Activated CD8-positive, alpha-beta memory T cell treated with anti-CD3 and anti-CD28 coated beads, Interleukin-2, amount 50 U/mL, for 1 hour (primary cell): ENCODE results near the gene SH3GLB1.
"Not testable (repeated sequence)": the region's sequence is repeated elsewhere in the genome, so short reads cannot be mapped to it uniquely, and the experiment has no call there.

Experiments used
- DNase-seq: peaks from one replicate; pipeline ENCODE4 v3.0.0-alpha.2; 2020; ENCODE audit errors: extremely low read depth

The SH3GLB1 gene

DNA sequence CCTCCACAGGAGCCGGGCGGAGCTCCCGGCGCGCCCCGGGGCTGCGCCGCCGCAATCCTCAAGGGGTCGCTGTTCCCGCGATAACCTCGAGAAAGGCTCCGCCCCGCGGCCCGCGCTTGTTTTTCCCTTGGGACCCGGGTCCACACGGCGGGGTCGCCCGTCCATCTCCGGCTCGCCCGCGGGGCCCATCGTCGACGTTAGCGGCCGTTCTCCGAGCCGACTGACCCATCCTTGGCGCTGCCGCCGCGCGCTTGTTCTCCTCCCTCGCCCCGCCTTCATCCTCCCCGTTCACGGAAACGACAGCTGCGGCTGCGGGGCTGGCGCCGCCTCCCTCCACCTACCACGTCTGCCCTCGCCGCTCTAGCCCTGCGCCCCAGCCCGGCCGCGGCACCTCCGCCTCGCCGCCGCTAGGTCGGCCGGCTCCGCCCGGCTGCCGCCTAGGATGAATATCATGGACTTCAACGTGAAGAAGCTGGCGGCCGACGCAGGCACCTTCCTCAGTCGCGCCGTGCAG, at the start of gene SH3GLB1:
Gene SH3GLB1, plus strand, starts transcription at position 119 of the 514 bp plus-strand sequence. Its CDS starts 324 bp downstream, at position 443.
- peak; percentile 74 for DNase-seq

DNA sequence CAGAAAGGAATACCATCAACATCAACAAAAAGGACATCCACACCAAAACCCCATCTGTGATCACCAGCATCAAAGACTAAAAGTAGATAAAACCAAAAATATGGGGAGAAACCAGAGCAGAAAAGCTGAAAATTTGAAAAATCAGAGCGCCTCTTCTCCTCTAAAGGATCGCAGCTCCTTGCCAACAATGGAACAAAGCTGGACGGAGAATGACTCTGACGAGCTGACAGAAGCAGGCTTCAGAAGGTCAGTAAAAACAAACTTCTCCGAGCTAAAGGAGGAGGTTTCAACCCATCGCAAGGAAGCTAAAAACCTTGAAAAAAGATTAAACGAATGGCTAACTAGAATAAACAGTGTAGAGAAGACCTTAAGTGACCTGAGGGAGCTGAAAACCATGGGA, 46.0 kb upstream of the SH3GLB1 start:
- not testable (repeated sequence) for DNase-seq

DNA sequence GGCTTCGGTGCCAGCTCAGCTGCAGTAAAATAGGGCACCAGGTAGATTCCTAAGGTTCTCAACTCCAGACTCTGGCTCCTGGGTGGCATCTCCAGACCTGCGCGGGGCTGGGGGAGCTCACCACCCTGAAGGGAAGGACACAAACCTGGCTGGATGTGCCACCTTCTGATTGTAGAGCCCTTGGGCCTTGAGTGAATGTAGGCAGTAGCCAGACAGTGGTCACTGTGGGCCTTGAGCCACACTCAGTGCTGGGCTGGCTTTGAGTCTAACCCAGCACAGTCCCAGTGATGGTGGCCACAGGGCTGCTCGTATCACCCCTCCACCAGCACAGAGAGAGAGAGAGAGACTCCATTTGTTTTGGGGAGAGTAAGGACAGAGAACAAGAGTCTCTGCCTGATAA, 38.0 kb upstream of the SH3GLB1 start:
- DNase-seq: no peak

DNA sequence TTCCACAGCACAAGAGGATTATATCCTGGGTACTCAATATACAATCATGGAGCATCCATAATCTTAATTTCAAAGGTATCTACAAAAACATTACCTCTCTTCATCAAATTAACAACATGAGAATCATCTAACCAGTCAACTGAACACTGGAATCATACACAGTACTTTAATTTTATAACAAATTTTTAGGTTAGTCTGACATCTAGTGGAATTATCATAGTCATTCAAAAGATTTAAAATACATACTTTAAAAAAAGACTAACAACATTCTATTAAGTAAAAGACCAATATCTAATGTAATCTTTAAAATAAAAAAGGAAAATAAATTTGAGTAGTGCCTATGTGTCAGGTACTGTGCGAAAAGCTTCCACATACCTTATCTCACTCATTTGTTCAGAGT, 16.8 kb upstream of the SH3GLB1 start:
- no peak for DNase-seq

DNA sequence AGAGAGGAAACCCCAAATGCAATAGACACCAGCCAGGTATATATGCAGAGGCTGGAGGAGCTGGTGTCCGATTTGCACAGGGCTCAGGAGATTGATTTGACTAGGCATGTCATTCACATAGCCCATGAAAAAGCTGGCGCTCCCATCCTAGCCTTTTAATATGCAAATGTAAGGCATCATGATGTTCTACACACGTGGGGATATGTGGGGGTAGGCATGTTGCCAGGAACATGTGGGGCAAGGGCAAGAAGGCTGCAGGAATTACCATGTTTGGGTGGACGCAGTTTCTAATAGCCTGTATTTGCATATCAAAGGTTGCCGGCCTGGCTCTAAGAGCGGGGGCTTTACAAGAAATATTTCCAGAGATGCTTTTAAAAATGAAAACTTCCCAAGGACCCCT, 11.7 kb upstream of the SH3GLB1 start:
- DNase-seq: no peak

DNA sequence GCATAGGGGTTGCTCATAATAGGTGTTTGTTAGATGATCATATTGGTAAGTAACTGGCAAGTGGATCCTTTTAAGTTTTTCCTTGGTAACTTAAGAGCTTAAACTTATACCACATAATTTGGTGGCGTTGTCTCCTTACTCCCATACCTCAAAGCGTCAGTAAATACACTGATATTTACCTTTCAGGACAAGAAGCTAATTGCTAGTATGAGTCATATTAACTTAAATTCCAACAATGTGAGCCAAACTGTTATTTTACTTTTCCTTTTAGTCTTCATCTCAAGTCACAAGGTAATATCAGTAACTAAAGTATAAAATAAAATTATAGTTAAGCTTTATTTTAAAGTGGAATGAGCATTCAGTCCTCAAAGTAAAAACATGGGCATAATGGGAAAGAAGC, 9.0 kb upstream of the SH3GLB1 start:
- no peak for DNase-seq

DNA sequence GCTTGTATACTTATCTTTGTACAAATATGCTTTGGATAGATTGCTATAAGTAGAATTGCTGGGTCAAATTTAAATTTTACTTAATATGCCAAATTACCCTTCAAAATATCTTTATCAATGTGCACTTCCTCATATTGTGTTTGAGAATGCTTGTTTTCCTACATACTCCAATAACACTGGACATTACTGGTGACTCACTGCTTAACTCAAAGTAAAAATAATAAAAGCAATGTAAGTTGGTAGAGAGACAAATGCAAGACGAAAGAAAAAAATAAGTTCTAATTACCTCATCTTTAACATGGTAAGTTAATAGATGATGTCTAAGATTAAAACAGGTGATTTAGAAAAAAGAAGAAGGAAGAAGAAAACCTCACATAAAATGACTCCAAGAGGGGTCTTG, 7.9 kb upstream of the SH3GLB1 start:
- no peak for DNase-seq

DNA sequence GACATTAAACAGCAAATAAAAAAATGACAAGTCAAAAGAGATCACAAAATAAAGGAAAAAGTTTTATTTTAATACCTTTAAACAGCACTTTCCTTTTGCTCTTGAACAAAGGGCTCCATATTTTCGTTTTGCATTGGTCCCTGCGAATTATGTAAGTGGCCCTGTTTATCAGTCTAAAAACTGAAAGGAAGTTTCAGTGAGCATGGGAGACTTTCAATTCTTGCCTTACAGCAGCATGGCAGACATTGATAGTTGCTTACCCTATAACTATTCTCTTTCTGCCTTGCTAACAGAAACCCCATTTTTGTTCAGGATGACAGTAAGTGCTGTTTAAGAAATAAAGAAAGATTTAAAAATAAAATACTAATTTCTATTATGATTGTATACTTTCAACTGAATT, 5.2 kb upstream of the SH3GLB1 start:
- no peak for DNase-seq

DNA sequence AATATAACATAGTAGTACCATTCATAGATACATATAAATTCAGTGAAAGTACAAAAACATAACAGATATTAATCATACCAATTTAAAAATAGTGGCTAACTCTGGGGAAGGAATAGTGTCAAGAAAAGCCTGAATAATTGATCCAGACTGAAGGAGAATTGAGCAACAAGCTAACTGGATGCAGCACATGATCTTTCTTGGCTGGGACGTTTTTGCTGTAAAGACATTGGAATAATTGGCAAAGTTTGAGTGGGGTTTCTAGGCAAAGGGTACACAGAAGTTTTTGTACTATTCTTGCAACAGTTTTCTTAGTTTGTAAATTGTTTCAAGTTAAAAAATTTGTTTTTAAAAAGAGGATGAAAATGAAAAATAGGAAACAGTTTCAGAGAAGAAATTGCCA, 2.6 kb upstream of the SH3GLB1 start:
- DNase-seq: no peak

DNA sequence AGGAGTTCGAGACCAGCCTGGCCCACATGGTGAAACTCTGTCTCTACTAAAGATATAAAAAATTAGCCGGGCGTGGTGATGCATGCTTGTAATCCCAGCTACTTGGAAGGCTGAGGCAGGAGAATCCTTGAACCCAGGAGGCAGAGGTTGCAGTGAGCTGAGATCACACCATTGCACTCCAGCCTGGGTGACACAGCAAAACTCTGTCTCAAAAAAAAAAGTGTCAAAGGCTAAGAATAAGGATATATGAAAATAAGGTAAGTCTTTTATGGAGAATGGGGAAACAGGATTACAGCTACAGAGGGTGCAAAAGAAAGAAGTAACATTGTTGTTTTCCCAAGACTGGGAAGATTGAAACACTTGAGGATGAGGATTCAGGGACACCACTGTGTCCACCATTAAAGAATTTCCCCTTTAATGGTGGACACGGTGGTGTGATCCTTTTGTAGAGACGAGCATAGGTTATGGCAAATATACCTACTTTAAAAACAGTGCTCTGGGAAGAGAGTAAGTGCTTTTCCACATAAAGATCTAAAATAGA, 1.4 kb upstream of the SH3GLB1 start:
- DNase-seq: not testable (repeated sequence)

DNA sequence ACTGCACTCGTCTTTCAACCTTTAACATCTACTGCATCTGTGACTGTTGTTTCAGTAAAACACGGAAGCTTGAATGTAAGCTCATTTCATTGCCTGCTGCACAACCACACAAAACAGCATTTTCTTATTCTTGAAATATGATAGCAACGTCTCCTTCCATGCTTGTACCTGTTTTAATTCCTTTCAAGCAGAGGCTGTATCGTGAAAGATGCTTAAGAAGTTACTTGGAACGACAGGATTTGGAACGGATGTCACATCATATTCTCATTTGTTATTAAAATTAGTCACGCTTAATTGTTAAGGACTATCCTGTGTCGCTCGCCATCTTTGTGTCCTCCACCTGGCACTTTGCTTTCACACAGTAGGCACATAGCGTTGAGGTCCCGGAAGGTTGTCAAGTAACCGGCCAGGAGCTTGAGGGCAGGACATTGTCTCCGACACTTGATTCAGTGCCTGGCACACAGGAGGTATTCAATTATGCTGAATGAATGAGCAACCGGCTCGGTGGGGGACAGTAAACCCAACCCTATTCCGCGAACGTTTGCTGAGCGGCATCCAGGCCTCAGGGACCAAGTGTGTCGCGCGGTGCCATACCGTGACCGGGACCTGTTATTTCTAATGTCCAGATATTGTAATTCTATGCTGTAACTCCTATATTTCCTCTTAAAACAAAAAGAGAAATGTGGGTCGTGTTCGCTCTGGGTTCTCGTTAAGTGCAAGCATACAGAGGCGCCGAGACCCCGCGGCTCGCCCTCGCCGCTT, 499 bp upstream of the SH3GLB1 start:
- no peak for DNase-seq

DNA sequence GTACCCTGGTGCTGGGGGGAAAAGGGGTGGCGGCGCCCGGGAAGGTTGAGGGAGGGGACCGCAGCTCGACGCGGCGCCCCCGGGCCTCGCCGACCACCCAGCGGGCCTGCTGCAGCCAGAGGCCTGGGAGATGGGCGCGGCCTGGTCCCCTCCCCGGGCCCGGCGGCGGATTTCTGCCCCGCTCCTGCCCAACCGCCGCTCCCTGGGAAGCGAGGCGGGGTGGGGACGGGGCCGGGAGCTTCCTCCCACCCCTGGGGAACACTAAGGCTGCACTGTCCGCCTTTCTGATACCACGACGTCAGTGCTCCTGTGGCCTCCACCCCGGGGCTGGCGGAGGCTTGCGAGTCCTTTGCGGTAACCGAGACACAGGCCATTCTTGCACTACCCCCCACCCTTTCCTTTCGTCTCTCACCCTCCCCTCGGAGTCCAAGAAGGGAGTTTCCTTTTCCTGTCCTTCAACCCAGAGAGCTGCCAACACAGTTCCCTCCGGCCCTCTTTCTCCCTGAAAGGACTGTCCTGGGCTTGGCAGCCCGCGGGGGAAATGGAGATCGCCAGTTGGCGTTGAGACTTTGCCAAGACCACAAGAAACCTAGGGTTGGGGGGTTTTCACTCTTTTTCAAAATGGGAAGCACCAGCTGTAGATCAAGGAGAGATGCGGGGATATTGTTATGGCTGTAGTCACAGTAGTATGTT, 742 bp downstream of the SH3GLB1 start:
- DNase-seq: no peak

DNA sequence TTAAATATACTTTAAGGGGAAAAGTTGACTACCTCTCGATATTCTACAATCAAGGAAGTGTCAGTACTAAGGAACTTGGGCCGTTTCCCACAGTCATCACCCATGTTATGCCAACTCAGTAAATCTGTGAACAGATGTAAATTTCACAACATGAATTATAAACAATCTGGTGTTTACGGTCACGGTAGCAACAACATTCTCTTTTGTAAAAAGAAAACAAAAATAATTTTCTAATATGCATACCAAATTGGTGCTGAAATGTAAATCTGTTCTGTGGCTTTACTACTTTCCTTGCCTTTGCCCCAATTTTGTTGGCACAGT, 1.2 kb downstream of the SH3GLB1 start:
- DNase-seq: no peak

DNA sequence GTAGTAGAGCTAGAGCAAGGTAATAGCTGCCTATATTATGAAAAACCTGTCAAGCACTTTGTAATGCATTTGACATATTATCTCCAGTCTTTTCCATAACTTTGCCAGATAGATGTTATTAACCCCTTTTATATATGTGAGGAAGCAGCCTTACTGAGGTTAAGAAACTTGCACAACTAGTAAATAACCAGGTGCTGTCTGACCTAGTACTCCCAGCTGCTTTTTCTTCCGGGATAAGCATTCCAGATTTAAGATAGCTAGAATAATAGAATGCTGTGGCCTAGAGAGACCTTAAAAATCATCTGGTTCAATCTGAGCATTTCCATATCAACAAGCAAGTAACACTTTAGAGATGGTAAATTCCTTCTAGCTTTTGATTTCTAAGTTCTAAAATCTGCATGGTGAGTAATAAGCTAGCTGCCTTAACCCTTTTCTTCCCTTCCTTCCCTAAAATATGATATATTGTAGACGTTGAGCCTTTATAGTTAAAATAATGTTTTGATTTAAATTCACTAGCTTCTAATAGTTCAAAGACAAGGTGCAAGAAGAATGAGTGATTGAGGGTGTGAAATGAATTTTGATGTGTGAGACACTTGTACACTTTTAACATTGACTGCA, 1.8 kb downstream of the SH3GLB1 start:
- DNase-seq: no peak

DNA sequence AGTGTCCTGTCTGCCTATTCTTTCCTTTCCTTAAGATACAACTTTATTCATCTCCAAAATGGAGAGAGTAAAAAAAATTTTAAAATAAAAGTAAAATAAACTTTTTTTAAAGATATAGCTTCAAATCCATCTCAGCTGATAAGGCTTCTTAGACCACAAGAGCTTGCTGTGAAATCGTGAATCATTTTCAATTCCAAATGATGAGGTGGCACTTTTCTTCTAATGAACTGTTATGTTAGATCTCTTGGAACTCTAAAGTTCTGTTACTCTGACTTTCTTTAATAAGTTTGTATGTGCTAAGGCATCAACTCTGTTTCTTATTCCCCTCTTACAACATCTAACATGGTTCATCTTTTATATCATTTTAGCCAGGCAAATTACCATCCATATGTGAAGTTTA, 4.5 kb downstream of the SH3GLB1 start:
- no peak for DNase-seq

DNA sequence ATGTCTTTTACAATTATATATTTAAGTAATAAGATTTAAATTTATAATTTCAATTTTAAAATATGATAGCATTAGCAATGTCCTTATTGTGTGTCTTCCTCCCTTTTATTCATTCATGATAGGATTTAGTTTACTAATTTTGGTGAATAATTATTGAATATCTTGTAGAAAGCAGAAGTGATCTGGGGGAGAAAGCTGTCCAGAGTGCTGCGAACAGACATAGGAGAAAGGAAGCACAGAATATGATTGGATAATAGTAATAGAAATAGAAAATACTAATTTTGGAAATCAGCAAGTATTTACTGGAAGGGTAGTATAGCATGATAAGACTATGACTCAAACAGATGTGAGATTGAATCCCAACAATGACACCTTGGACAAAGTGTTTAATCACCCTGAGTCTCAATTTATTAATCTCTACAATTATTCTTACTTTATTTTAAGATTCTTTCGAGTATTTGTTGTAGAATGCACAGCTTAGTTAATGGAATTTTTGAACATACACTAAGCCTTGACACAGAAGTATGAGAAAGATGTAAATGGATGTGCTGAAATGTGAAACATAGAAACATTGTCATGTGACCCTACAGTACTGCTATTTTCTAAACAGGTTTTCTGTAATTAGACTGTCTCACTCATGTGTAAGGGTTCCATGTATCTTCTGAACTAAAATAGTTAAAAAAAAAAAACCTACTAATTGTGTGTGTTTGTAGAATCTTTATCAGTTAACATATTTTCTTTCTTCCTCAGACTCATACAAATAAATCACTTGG, 7.9 kb downstream of the SH3GLB1 start:
- DNase-seq: no peak

DNA sequence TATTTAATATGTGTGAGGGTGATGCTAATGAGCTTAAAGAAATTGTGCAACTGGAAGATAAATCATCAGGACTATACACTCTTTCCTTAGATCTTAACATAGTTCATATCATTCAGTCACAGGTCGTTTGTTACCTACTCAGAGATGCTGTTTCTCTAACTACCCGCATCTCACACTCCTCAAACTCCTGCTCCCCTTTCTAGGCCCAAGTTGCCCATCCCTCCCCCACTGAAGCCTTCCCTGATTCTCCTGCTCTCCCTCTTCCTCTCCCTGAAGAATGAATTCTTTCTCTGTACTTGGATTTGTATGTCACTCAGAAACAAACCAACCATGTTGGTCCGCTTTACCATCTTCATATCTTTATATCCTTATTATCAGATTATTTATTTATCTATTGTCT, 9.1 kb downstream of the SH3GLB1 start:
- no peak for DNase-seq

DNA sequence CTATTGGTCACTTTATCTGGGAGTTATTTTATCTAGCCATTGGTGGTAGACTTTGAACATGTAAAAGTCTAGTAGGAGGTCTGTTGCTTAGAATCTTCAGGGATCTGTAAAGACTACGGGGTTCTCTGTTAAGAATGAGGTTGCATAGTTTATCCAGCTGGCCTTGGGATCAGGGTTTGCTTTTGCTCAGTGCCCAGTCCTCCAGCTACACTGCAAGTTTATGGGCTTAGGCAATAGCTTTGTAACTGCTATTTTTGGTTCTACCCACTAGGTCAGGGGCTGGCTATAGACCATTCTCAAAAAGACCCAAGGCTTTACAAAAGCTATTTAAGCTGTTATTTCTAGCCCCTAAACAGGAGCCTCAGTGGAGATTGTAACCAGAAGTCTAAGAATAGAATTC, 9.8 kb downstream of the SH3GLB1 start:
- no peak for DNase-seq

DNA sequence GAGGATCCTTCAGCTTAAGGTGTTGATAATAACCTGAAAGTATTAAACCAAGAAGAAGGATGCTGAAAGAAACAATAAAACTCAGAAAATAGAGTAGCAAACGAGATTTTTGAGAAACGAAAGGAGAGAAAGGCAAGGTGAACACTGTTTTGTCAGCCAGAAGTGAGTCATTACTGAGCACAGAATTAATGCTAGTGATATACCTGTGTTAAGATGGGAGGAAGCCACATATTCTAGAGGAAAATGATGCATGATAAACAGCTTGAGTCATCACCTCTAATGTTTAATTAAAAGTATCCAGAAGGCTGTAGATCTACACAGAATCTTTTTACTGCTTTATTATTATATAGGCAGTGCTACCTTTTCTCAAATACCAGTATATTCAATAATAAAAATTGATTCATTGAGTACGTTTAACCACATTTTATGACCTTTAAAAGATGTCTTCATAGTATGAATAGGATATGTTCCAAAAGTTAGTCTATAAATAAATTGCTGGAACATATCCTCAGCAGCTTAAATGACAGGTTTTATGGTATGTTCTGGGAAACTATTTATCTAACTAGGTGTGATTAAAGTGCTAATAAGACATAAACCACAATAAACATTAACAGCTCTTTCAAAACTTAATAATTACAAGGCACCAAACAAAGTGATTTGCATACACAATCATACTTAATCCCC, 10.3 kb downstream of the SH3GLB1 start:
- no peak for DNase-seq

DNA sequence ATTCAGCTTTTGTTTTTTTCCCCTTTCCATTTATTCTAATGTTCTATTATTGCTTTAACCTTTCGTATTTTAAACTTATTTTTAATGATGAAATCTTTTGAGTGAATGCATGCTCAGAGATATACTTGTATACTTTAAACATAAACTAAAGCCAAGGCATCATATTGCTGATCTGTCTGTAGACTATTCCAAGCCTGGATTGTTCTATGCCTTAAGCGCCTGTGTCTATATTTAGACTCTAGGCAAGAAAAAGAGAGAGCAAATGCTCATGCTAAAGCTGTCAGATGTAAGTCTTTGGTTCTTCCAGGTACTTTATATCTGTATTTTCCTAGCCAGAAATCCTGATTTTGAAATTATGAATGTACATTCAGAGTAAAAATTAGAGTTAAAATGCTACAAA, 14.4 kb downstream of the SH3GLB1 start:
- DNase-seq: no peak

DNA sequence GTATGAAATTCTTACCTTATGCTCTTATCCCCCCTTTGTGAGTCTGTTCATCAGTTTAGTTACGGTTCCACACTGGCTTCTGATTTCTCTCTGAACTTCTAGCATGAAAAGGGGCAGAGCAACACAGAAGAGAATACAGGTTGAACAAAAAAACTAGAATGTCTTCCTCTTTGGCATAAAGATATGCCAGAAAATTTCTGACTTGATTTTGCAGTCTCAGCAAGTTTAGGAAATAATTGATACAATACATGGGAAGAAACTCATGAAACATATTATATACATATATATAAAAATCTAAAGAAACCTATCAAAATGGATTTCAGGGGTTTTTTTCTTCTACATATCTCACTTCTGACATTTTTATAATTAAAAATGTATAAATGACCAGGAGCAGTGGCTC, 27.0 kb downstream of the SH3GLB1 start:
- DNase-seq: no peak
